ENCODE results near the gene PDE2A.

Gene PDE2A

DNA sequence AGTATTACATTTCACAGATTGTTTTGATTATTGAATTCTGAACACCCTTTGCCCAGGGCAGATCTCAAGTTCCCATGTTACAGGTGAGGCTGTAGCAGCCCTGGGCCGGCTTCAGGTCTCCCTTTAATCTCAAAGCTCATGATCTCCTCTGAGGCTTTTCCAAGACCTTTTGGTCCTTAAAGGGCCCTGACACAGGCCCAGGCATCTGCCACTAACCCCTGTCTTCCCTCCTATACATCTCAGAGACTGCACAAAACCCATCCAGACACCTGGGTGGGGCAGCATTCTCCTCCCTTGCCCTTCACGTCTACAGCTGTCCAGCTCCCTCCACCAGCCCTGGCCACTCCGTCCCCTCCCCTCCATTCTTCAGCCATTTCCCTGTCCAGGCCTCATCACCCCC lies 37.8 kb downstream of the PDE2A start:
- DNase-seq (ENCODE audit: low read depth): no peak

DNA sequence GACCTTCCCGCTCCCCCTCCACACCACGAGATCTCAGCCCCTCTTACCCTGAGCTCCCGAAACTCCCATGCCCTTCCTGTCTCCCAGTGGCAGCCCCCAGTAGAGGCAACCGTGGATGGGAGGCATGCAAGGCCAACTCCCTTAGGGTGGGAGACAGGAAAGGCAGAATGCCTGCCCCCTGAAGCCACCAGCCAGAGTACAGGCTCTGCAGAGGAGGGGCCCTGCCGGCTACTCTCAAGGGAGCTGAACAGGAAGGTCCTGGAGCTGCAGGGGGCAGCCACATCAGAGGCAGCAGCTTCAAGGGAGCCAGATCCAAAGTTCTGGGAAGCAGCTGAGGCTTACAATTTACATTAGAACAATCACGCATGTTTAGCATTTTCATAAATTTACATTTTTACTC lies 38.3 kb downstream of the PDE2A start:
- DNase-seq (ENCODE audit: low read depth): peak; percentile 12

DNA sequence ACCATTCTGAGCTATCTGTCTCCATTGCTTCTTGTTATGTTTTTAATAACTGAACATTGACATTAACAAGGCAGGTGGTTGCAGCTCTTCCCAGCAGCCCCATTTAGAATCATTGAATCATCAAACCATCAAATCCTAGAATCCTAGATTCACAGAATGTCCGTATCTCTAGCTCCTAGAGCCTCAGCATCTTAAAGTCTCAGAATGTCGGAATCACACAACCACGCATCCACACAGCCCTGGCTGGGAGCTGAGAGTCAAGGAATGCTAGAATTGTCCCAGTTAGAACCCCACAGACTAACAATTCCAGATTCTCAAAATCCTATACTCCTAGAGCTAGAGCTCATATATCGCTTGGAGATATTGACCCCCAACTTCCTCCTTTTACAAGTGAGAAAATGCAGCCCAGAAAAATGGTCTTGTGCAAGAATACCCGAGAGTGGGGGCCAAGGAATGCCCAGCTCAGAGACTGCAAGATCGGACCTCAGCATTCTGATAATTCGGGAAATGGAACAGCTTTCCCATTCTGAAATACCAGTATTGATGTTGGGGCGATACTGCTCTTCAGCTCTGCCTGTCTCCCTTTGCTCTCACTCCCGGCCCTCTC lies 38.8 kb downstream of the PDE2A start:
- DNase-seq (ENCODE audit: low read depth): no peak

DNA sequence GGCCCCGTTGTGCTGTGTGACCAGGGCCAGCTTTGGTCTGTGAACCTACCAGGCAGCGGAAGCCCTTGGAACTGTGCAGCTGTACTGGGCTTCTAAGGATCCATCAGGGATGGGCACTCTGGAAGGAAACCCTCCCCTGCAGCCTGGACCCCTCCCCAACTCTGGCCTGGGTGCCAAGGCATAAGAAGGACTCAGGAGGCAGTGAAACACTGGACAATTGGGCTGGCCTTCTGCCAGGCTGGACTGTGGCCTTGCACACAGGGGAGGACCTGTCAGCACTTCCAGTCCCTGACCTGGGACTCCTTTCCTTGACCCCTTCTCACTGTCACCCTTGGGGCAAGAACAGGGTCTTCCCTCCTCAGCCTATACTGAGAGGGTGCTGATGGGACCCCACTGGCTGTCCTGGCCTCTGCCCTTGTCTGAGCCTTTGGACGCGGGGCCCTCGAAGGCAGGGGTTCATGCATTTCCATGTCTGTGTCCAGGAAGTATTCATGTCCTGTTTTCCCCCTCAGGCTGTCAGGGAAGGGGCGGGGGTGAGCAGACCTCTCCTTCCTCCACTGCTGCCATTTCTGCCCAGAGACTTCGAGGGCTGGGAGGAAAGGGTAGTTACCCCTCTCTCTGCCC lies 39.6 kb downstream of the PDE2A start:
- no peak for DNase-seq (ENCODE audit: low read depth)

DNA sequence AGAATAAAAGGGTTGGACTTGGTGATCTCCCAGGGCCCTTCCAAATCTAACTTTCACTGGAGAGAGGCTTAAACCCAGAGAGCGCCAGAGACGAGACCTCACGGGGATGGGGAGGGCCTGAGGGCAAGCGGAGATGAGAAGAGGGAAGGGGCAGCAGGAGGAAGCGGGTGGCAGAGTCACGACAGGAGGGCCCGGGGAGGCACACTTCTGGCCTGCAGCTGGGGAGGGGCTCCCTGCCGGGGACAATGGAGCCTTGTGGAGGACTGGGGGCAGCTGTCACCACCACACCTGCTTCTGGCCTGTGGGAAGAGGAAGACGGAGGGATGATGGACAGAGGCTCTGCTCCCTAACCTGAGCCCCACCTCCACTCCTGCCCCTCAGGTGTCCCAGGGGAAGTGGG lies 40.2 kb downstream of the PDE2A start:
- no peak for DNase-seq (ENCODE audit: low read depth)

DNA sequence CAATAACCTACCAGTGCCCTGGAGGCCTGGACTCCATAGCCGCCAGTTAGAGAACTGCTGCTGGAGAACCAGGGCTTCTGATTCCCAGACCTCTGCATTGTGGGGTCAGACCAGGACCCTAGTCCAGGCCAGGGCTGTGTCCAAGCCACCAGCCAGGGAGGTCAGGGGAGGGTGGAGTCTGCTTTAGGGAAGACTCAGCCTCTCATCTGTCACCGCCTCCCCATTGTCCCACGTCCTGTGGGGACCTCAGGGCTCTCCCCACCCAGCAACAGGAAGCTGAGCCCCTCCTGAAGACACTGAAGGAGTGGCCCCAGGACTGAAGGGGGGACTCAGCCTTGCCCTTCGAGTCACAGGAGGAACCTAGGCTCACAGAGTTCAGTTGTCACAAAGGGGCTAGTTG lies 41.2 kb downstream of the PDE2A start:
- no peak for DNase-seq (ENCODE audit: low read depth)

DNA sequence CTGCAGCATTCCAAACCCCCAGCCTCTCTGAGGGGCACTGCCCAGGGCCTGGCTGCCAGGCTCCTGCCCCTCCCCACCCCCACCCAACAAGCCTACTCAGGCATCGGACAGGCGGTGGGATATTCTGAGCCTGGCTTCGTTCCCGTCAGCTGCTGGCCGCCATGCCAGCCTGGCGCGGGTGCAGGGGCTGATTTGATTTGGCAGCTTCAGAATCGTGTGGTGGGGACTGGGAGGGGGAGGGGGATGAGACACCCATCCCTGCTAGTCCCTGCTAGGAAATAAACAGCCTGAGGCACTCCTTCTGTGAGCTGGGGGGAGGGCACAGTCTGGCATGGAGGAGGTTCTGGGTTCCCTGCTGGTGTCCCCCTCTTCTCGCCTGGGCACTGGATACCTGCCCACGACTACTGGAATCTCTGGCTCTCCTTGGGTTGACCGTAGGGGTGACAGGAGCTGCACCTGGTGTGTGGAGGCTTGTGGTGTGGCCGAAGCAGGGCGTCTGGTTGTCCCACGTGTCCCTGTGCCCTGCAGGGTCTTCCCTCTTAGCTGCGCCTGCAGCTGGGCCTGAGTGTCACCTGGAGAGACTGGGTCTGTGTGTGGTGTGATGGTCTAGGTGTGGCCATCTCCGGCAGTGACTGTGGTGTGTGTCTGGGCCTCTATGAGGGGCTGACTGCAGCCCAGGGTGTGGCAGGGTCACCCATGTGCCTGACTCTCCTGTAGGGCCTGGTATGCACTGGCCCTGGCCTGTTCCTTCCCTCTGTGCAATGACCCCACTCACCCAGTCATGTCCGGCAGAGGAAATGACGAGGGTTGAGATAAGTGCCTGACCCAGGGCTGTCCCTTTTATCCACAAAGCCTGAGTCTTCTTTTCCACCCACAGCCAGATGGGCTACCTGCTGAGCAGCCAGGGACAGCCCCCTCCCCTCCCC lies 42.2 kb downstream of the PDE2A start:
- no peak for DNase-seq (ENCODE audit: low read depth)

DNA sequence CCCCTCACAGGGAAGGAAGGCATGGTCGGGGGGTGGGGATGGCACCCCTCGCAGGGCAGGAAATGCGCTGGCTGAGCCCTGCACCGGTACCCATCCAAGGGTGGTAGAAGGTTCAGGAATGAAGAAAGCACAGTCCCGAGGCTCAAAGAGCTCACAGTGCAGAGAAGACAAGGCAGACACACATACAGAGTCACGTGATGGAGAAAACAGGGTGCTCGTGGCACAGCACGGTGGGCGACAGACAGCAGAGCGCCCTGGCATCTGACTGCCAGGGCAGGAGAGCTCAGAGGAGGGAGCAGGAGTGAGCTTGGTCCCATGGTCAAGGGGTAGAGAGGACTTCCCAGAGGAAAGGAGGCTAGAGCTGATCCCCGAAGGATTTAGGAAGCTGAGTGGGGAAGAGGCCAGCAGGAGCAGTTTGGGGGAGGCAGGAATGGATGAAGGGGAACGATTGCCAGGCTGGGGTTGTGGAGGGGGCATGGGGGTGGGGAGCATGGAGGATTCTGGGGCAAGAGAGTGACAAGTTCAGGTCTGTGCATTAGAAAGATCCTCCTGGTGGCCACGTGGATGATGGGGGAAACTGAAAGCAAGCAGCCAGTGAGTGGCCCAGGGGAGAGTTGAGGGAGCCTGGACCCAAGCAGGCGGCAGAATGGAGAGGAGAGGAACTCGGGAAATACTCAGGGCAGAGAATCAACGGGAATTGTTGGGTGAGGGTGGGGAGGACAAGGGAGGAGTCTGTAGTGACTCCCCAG lies 43.9 kb downstream of the PDE2A start:
- DNase-seq (ENCODE audit: low read depth): no peak

GRCh38 chr11:72629266-72629665 lies 45.0 kb downstream of the PDE2A start:
- no peak for DNase-seq (ENCODE audit: low read depth)

DNA sequence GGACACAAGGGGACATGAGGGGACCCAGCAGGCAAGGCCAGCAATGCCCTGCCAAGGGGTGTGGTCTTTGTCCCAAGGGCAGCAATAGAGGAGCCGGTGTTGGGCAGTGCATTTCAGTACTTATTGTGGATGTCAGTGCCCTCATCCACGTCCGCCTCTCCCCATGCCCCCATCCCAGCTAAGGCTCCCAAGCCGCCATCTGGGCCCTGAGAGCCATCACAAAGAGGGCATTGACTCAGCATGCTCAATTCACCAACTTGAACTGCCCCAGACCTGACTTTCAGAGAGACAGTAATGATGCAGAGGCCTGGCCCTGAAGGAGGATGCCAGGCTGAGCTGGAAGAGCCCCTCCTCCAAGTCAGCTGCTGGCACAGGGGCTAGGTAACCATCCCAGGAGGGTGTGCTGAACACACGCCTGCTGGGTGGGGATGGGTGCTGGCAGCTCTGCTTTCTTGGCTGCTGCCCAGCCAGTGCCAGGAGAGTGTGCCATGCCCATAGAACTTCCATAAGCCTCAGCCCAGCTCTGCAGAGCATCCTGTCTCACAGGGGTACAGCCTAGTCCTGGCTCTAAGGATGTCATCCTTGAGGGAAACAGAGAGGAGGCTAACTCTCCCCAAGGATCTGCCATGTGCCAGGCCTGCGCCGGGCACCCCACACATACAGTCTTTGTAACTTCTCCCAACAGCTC lies 46.5 kb downstream of the PDE2A start:
- no peak for DNase-seq (ENCODE audit: low read depth)

- no peak for DNase-seq (ENCODE audit: low read depth)
These were observed 47.7 kb downstream of the PDE2A start for GRCh38 chr11:72626414-72626936.

DNA sequence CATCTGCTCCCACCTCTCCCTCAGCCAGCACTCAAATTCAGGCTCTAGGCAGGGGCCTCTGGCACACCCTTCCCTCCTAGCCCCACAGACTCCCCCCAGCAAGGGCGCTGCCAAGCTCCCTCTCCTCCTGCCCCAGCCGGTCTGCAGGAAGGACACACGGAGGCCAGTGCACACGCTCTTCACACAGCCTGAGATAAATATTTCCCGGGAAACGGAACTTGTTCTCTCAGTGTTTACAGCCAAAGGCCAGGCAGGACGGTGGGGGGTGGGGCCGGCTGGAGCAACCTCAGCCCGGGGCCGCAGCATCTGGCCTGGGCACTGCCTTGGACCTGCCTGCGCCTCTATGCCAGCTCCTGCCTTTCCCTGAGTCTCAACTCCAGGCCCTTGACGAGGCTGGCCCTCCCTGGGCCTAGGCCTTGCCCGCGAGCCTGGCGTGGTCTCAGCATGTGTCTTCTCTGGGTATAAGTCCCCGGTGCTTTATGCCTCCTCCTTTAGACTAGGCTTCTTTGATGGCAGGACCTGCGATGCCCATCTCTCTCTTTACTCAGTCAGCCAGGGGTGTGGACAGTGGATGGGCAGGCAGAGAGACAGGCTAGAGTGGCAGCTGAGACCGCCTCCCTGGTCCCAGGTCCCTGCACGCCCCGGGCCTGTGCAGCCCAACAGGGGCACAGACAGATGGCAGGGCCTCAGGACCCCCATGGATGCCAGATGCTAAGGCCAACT lies 48.4 kb downstream of the PDE2A start:
- no peak for DNase-seq (ENCODE audit: low read depth)

GRCh38 chr11:72624496-72625201 lies 49.6 kb downstream of the PDE2A start:
- DNase-seq (ENCODE audit: low read depth): no peak

- no peak for DNase-seq (ENCODE audit: low read depth)
These were observed 51.2 kb downstream of the PDE2A start for GRCh38 chr11:72623052-72623451.

GRCh38 chr11:72621008-72621610 lies 53.1 kb downstream of the PDE2A start:
- no peak for DNase-seq (ENCODE audit: low read depth)

GRCh38 chr11:72618803-72619202 lies 55.4 kb downstream of the PDE2A start:
- DNase-seq (ENCODE audit: low read depth): no peak

DNA sequence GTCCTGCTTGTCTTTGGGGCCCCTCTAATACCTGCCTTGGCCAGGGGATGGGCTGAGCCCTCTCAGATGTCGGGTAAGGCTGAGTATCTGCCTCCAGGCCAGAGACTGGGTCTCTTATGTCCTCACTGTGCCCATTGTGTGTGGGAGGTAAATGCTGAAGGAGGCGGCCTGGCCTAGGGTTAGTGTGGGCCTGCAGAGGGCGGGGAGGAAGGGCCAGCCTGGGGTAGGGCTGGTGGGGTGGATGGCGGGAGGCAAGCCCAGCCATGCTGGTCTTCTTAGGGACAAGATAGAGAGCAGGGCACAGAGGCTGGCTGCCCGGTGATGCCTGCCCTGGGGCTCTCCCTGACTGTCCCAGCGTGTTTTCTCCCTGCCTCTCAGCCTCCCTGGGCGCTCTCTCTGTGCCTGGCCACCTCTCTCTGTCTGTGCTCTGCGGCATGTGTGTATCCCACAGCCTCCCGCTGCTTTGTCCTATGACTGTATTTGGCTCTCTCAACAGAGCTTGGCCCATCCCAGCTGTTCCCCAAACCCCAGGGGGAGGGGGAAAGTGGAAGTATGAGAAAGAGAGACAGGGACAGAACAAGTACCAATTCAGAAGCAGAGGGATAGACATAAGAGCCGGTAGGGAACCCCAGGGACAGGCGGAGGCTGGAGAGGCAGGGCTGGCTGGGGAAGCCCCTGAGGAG lies 57.0 kb downstream of the PDE2A start:
- DNase-seq (ENCODE audit: low read depth): no peak

DNA sequence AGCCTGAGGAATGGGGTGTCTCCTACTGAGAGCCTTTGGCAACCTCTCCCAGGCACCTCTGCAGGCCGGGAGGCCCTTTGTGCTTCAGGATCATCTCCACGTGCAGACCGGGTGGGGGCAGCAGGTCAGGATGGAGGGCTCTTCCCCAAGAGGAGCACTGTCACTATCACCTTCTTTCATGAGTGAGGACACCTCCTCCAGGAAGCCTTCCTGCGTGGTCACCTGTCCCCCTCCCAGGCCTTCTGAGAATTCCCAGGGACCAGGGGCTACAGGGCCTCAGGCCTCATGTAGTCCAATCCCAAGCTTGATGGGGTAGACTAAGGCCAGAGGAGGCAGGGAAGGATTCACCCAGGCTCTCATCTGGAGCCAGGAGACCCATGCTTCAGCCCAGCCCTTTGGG lies 57.6 kb downstream of the PDE2A start:
- DNase-seq (ENCODE audit: low read depth): no peak

DNA sequence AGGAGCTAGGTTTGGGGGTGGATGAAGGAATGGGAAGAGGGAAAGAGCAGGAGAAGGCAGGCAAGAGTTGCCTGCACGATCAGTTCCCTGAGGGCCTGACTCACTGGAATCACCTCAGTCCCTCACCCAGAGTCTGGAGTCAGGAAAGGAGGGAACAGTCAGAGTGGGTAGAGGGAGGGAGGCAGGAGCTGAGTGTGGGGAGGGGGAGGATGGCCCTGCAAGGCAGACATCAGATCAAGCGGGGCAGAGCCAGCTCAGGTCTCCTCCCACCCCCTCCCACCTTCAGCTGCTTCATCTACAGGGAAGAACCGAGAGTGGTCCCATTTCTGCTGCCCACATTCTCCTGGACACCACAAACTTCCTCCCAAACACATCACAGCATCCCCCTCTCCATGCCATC lies 58.9 kb downstream of the PDE2A start:
- no peak for DNase-seq (ENCODE audit: low read depth)
